HG02798 (cell line): ENCODE results near the gene R3HDML.

Source experiments
- ATAC-seq: cut with Tn5 transposase; IDR thresholded peaks from one replicate; pipeline ENCODE4 v1.9.1; 2021; ENCODE audit warnings: mild to moderate bottlenecking; ENCODE audit not compliant: unreplicated experiment, poor library complexity

Gene R3HDML

GRCh38 chr20:44360221-44360620 lies 23.4 kb downstream of the R3HDML start:
- no peak for ATAC-seq

- ATAC-seq = no peak
These were observed 24.2 kb downstream of the R3HDML start for GRCh38 chr20:44361021-44361420.

GRCh38 chr20:44362466-44362940 lies 25.7 kb downstream of the R3HDML start:
- no peak for ATAC-seq

- no peak for ATAC-seq
These were observed 27.2 kb downstream of the R3HDML start for GRCh38 chr20:44364068-44364467.

- ATAC-seq = no peak
These were observed 27.9 kb downstream of the R3HDML start for GRCh38 chr20:44364780-44365179.

GRCh38 chr20:44367746-44368145 lies 30.9 kb downstream of the R3HDML start:
- ATAC-seq = no peak

GRCh38 chr20:44370639-44371218 lies 33.9 kb downstream of the R3HDML start:
- no peak for ATAC-seq

GRCh38 chr20:44382641-44383040 lies 45.8 kb downstream of the R3HDML start:
- no peak for ATAC-seq

- peak; percentile 53 for ATAC-seq
These were observed 47.7 kb downstream of the R3HDML start for GRCh38 chr20:44384423-44385027.

GRCh38 chr20:44388466-44389023 lies 51.7 kb downstream of the R3HDML start:
- ATAC-seq = peak; percentile 60

GRCh38 chr20:44389871-44390270 lies 53.0 kb downstream of the R3HDML start:
- ATAC-seq = no peak

GRCh38 chr20:44390280-44390679 lies 53.4 kb downstream of the R3HDML start:
- ATAC-seq = no peak

- ATAC-seq = no peak
These were observed 55.4 kb downstream of the R3HDML start for GRCh38 chr20:44392088-44392775.

- ATAC-seq = no peak
These were observed 56.1 kb downstream of the R3HDML start for GRCh38 chr20:44392776-44393607.

GRCh38 chr20:44393608-44394451 lies 57.0 kb downstream of the R3HDML start:
- no peak for ATAC-seq

GRCh38 chr20:44394452-44394701 lies 57.5 kb downstream of the R3HDML start:
- no peak for ATAC-seq

GRCh38 chr20:44394702-44395460 lies 58.0 kb downstream of the R3HDML start:
- ATAC-seq = no peak

GRCh38 chr20:44395461-44396340 lies 58.9 kb downstream of the R3HDML start:
- ATAC-seq = no peak
